GM21737 (cell line): Measurements from ENCODE around the gene PKD2.

Experiments
- ATAC-seq: cut with Tn5 transposase; IDR thresholded peaks from one replicate; pipeline ENCODE4 v1.9.1; 2021; ENCODE audit warnings: mild to moderate bottlenecking, moderate library complexity; ENCODE audit not compliant: unreplicated experiment

Gene PKD2

DNA sequence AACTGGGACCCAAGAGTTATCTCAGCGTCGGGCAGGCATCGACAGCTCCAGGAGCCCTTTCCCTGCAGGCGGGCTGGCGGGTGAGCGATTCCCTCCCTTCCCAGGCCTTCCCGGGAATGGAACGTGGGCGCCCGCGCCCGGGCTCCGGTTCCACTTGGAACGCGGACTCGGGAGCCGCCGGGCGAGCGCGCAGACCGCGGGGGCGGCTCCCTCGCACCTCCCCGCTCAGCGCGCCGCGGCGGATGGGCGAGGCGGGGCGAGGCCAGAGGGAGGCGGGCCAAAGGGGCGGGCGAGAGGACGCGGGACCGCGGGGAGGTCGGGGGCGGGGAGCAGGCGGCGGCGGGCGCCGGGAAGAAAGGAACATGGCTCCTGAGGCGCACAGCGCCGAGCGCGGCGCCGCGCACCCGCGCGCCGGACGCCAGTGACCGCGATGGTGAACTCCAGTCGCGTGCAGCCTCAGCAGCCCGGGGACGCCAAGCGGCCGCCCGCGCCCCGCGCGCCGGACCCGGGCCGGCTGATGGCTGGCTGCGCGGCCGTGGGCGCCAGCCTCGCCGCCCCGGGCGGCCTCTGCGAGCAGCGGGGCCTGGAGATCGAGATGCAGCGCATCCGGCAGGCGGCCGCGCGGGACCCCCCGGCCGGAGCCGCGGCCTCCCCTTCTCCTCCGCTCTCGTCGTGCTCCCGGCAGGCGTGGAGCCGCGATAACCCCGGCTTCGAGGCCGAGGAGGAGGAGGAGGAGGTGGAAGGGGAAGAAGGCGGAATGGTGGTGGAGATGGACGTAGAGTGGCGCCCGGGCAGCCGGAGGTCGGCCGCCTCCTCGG is at the start of gene PKD2:
PKD2 (plus strand) TSS at position 332 of the 818 bp plus-strand sequence; CDS start at position 431, 99 bp downstream.
- peak; percentile 90 for ATAC-seq

DNA sequence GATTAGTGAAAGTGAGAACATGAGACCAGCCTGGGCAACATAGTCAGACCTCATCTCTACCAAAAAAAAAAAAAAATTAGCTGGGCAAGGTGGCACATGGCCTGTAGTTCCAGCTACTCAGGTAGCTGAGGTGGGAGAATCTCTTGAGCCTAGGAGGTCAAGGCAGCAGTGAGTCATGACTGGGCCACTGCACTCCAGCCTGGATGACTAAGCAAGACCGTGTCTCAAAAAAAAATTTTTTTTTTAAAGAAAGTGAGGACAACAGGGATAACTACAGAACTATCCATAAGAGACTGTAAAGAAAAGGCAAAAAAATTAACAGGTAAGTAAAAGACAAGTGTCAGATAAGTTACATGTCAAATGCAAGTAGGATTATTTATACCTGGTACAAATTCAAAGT is 45.4 kb upstream of the PKD2 start:
- no peak for ATAC-seq

DNA sequence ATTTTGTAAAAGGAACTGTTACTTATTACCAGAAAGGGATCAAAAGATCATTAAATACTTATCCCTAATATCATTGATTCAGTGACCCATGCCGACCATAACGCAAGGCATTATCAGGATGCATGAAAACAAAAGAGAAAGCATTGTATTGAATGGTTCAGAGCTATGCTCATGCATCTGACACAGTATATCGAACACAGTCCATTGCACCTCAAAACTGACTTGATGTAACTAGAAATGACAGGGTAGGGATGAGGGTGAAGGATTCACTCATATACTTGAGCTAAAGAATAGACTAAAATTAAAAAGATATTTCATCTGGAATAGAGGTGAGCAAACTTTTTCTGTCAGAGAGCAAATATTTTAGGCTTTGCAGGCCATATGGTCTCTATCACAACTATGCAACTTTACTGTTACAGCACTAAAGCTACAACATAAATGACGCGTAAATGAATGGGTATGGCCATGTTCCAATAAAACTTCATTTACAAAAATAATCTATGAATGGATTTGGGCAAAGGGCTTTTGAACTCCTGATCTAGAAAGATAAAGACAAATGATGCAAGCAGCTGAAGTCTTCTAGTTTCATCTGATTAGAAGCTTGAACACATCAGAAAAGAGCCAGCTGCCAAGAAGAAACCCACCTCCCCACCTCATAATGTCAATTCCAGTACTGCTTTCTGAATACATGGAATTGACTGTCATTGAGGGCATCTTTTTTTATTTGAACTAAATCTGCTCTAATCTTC is 44.9 kb upstream of the PKD2 start:
- no peak for ATAC-seq

DNA sequence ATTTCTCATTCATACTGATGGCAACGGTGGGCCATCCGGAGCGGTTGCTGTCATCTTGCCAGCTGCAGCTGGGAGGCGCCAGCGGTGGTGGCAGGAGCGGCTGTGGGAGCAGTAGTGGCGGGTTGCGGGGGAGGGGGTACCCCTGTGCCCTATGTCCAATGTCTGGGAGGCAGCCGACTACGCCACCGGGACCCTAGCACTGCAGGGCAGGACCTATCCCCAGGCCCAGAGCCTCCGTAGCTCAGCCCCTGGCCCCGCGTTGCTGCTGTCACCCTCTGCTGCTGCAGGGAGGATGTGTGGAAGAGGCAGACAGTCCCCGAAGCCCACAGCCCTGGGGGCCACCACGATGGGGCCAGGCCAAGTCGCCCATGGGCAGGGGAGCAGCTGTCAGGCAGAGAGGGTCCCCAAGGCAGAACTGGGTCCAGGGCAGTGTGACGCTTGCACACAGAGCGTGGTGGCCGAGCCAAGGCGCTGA is 41.9 kb upstream of the PKD2 start:
- no peak for ATAC-seq

DNA sequence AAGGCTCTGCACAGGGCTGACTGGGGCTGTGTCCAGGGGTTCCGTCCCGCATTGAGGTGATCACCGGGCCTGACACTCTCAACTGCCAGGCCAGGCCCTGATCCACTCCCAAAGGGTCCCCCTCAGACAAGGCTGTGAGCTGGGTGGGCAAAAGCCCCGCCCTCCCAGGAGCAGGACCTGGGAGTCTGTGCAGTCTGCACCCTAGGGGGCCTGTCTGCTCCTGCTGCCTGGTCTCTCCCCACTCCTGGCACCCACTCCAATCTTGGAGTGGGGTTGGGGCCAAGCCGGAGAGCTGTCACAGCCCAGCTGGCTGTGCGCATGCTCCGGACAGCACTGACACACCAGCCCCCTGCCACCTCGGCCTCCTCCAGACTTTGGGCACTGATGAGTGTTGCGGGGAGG is 41.3 kb upstream of the PKD2 start:
- ATAC-seq, result no peak

DNA sequence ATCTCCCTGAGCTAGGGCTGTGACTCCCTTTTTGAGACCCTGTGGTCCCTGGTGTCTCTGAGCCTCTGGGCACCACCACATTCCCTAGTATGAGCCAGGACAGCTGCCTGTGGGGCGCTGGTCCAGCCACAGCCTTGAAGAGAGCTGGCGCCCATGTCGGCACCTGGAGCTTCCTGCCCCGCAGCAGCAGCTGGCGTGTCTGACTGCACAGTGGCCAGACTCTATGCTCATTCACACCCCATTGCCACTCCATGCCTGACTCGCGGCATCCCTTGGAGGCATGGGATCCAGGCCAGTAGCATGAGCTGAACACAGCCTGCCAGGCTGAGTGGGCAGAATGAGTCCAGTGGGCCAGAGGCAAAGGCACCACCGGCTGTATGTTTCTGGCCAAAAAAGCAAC is 40.2 kb upstream of the PKD2 start:
- no peak for ATAC-seq

DNA sequence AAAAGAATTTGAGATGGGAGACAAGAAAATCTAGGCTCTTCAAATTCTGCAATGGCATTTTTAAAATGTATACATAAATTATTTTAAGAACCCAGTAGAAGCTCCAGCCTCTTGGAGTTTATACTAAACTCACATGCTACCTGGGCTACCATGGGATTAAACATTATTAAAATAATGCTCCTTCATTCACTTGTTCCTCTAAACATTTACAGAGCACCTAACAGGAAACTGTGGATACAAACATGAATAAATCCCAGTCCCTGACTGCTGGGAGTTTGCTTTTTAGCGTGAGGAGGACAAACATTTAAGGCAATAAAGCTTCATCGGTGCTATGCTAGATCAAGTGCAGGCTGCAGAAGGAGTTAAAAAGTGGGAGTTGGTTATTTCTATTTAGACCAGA is 37.3 kb upstream of the PKD2 start:
- no peak for ATAC-seq

DNA sequence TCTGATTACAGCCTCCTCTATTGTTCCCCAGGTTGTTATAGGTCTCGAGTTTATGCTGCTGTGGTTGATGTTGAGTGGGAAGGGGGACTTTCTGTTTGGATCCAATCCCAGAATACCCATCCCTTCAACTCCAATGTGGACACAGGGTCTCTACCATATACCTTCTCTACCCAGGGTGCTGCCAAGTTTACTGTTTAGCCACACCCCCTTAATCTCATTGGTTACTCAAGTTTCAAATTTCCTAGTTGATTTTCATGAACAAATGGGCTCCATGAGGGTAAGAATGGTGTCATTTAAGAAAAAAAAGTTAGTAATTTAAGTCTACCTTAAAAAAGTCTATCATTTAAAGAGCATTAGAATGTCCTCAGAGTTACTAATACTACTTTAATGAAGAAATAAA is 35.6 kb upstream of the PKD2 start:
- no peak for ATAC-seq

DNA sequence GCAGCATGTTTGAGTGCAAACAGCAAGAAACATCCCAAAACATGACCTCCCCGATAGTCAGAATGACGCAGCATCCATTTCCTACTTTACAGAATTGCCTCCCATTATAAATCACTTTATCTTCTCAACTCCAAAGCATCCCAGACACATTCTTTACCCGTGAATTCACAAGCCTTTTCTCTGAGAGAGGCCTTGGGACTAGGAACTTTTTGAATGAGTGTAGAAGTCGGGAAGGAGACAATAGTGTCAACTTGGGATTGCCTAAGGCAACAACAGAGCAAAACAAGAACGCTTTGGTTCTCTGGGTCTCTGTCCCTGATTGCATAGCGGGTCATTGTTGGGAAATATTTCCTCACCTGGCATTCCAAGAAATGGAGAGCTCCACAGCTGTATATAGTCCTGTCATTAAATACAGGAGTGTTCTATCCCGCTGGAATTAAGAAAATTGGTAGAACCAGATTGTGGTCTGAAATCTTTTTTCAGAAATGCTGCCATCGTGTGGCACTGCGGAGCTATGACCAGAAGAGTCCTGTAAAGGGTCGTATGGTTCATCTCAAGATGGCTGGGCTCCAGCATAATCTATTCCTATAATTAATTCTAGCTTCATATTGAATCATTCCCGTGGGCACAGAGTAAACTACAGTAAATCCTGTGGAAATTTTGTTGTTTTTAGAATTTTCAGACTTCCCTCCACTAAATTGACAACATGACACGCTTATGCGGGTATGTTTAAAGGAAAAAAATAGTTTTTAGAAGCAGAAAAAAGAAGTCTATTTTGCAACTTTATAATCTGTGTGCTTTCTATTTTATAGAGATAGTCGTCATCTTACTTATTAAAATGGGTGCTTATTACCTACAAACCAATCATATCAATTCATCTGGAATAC is 33.9 kb upstream of the PKD2 start:
- peak; percentile 62 for ATAC-seq

DNA sequence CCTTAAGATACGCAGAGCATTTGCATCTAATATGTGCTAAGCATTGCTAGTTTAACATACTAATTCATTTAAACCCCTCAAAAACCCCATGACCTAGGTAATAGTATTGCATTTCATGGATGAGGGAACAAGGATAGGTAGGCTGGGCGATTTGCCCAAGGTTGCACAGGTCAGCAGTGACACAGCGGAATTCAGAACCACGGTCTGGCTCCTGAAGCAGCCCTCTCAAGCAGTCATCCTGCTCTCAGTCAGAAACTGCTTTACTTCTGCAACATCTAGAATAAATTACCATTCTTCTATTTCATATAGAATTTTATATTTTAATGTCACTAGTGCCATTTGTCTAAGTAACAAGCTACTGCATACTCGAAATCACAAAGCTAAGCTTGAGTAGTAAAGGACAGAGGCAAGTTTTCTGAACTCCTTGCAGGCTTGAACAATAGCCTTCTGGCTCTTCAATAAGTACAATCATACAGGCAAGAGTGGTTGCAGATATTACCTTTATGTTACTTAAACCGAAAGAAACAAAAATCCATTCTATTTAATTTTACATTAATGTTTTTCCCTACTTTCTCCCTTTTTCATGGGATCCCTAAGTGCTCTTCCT is 32.5 kb upstream of the PKD2 start:
- ATAC-seq, result peak; percentile 35

DNA sequence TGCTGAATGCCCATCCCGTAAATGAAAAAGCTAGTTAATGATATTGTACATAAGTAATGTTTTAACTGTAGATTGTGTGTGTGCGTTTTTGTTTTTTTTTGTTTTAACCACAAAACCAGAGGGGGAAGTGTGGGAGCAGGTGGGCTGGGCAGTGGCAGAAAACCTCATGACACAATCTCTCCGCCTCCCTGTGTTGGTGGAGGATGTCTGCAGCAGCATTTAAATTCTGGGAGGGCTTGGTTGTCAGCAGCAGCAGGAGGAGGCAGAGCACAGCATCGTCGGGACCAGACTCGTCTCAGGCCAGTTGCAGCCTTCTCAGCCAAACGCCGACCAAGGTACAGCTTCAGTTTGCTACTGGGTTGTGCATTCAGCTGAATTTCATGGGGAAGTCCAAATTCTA is 32.0 kb upstream of the PKD2 start, which contains the start of gene SPP1:
SPP1 (plus strand) TSS at position 249 of the 400 bp plus-strand sequence. CDS start 1,182 bp downstream, outside the sequence.
- ATAC-seq, result peak; percentile 83

DNA sequence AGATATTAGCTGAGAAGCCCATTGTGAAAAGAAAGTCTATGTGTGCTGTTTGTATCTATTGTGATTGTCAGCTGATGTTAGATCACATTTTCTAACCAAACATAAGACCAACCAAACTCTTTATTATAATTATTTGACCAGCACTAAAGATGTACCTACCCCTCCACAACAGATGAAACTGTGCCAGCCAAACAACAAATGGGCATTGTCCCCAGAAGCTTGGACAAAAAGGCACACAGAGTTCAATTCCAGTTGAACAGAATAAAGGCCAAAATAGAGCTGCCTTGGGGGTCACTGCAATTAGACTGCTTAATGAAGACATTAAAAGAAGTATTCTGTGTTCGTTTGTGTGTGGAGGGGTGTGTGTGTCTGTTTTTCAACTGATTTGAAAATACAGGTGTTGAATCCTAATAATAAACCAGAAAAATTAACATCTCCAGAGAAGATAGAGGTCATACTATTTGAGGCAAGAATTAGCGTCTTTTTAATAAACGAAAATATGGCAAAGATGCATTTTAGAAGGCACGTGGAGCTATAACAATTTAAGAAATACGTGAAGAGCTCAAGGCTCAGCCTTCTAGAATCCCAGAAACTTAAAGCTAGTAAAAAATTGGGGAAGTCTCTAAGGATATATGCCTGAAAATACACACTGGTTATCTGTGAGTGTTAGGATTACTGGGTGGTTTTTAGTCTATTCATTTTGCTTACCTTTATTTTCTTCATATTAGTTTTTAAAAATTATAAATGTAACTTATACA is 29.7 kb upstream of the PKD2 start:
- ATAC-seq, result no peak

DNA sequence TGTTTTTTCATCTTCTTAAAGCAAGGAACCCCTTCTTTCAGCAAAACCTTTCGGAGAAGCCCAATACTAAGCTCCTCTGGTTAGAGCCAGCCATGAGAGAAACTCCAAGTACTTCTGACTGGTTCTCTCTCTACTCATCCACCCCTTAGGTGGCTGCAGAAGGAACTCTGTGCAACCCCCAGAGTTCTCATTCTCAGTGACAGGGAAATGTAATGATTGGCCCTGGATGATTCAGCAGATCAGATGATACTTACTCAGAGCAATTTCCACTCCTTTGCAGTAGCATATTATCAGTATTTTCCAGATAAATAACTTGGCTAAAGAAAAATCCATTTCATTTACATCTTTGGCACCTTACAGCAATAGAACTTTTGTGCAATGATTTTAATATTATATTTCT is 28.8 kb upstream of the PKD2 start:
- ATAC-seq, result no peak

DNA sequence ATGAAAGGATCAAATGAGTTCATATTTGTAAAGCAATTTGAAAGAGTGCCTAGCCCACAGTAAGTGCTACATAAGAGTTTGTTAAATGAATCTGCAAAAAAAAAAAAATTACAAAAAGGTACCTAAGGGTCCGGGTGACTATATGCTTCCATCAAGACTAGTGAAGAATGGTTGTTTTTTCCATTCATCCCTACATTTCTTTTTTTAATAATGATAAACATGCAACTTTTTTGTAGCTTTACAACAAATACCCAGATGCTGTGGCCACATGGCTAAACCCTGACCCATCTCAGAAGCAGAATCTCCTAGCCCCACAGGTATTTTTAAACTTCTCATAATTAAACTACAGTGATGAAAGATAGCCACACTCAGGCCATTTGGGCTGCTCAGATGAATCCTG is 27.6 kb upstream of the PKD2 start:
- ATAC-seq, result no peak

DNA sequence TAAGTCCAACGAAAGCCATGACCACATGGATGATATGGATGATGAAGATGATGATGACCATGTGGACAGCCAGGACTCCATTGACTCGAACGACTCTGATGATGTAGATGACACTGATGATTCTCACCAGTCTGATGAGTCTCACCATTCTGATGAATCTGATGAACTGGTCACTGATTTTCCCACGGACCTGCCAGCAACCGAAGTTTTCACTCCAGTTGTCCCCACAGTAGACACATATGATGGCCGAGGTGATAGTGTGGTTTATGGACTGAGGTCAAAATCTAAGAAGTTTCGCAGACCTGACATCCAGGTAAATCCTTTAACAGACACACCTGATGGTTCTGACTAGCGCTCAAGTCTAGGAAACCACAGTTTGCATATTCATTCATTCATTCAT is 25.9 kb upstream of the PKD2 start:
- ATAC-seq, result no peak

DNA sequence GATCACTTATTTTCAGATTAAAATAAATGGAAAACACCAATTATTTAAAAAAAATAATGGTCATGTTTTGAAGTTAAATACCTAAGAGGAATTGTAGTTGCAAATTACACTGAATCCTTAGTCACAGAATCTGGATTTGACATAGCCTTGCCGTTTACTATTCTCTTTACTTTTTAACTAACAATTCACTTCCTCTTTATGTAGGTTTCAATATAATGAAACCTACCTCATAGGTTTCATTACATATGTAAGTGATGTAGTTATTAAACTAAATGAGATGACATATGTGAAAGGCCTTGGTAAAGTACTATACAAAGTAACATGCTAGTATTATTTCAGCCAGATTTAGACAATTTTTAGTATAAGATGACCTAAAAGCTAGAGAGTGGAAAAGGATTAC is 25.4 kb upstream of the PKD2 start:
- ATAC-seq, result no peak

DNA sequence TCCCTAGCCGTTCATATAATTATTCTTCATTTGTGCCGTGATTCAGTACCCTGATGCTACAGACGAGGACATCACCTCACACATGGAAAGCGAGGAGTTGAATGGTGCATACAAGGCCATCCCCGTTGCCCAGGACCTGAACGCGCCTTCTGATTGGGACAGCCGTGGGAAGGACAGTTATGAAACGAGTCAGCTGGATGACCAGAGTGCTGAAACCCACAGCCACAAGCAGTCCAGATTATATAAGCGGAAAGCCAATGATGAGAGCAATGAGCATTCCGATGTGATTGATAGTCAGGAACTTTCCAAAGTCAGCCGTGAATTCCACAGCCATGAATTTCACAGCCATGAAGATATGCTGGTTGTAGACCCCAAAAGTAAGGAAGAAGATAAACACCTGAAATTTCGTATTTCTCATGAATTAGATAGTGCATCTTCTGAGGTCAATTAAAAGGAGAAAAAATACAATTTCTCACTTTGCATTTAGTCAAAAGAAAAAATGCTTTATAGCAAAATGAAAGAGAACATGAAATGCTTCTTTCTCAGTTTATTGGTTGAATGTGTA is 24.9 kb upstream of the PKD2 start:
- no peak for ATAC-seq

DNA sequence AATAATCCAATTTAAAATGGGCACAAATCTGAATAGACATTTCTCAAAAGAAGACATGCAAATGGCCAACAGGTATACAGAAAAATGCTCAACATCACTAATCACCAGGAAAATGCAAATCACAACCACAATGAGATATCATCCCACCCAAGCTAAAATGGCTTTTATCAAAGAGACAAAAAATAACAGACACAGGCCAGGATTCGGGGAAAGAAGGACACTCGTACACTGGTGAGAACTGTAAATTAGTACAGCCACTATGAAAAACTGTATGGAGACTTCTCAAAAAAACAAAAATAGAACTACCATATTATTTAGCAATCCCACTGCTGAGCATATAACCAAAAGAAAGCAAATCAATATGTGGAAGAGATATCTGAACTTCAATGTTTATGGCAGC is 23.4 kb upstream of the PKD2 start:
- ATAC-seq, result no peak

DNA sequence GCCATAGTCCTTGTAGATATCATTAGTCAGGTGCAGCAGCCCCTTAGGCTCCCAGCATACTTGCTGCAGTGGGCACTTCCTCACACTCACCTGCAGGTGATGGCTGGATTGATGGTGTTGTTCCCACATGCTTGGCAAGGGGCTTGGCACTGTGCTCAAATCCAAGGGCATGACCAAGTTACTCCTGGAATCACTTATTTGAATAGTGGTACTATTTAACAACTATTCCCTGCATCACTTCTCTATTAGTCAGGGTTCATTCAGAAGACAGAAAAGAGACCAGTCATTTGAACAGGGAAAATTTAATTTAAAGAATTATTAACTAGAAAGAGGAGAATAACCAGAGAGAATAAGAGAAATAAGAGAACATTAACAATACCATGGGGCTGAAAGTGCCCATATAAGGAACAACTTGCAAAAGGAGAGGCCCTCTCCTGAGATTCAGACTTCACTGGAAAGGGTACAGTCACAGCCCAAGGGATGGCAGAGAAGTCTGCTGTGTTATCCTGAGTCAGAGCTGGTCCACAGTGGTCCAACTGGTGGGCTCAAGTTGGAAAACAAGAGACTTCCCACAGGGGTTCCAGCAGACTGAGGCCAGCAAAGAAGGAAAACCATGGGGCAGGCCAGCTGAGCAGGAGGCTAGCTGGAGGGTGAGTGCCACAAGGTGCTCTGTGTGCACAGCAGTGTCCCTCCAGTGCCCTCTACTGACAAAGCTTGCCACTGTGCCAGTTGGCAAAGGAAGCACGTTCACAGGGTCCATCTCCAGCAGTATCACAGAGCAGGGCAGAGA is 22.1 kb upstream of the PKD2 start:
- ATAC-seq, result no peak
